ENCODE data around the gene PDIA3. TPM values are rescaled to one million over a fixed set of nuclear protein-coding genes. Genes with fewer than 3 reads are reported as not detected.

Gene PDIA3
- total and polyA plus RNA-seq, 2 of the 13 experiments (the other 11 are each of a cell fraction or from before 2014, with no cell fraction given), result 238 to 433 TPM

DNA sequence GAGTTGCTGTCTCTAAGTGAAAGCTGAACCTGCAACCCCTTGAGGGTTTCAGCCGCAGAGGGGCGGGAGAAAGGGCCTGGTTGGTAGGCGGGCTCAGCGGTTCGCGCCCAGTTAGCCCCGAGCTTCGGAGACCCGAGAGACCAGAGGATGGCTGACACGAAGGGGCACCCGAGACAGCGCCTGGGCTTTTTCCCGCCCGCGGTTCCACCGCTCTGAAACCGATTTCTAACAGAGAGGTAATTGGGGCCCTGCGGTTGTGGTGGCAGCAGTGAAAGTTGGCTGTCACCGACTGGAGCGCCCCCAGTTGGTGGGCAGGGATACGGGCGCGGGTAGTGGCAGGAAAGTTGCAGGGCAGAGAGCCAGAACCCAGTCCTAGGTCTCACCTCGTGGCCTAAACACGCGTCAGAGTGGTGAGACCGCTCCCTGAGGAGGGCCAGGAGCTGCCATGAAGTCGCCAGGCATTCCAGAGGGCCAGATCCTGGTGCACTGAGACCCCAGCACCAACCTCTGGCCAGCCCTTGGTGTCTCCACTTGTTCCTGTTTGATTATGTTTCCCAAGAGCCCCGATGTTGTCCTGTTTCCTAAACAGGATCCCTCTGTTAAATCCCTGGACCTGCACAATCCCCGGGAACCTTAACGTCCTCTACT is 31.2 kb downstream of the PDIA3 start (continued):
- TF ChIP-seq, protein P1, sequence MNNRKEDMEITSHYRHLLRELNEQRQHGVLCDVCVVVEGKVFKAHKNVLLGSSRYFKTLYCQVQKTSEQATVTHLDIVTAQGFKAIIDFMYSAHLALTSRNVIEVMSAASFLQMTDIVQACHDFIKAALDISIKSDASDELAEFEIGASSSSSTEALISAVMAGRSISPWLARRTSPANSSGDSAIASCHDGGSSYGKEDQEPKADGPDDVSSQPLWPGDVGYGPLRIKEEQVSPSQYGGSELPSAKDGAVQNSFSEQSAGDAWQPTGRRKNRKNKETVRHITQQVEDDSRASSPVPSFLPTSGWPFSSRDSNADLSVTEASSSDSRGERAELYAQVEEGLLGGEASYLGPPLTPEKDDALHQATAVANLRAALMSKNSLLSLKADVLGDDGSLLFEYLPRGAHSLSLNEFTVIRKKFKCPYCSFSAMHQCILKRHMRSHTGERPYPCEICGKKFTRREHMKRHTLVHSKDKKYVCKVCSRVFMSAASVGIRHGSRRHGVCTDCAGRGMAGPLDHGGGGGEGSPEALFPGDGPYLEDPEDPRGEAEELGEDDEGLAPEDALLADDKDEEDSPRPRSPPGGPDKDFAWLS (CRISPR knock-in tag; IDR thresholded peaks at IDR 0.05; ENCODE audit: borderline replicate concordance), result peak; percentile 55; the same call in 1 of the 2 replicates
- no peak for TF ChIP-seq TRIM24 (CRISPR knock-in tag; IDR thresholded peaks at IDR 0.05)
- TF ChIP-seq, protein P2, sequence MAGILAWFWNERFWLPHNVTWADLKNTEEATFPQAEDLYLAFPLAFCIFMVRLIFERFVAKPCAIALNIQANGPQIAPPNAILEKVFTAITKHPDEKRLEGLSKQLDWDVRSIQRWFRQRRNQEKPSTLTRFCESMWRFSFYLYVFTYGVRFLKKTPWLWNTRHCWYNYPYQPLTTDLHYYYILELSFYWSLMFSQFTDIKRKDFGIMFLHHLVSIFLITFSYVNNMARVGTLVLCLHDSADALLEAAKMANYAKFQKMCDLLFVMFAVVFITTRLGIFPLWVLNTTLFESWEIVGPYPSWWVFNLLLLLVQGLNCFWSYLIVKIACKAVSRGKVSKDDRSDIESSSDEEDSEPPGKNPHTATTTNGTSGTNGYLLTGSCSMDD (CRISPR knock-in tag; IDR thresholded peaks at IDR 0.05), result no peak
- TF ChIP-seq IKZF1 (IDR thresholded peaks at IDR 0.05), result no peak
- TF ChIP-seq, protein P3, sequence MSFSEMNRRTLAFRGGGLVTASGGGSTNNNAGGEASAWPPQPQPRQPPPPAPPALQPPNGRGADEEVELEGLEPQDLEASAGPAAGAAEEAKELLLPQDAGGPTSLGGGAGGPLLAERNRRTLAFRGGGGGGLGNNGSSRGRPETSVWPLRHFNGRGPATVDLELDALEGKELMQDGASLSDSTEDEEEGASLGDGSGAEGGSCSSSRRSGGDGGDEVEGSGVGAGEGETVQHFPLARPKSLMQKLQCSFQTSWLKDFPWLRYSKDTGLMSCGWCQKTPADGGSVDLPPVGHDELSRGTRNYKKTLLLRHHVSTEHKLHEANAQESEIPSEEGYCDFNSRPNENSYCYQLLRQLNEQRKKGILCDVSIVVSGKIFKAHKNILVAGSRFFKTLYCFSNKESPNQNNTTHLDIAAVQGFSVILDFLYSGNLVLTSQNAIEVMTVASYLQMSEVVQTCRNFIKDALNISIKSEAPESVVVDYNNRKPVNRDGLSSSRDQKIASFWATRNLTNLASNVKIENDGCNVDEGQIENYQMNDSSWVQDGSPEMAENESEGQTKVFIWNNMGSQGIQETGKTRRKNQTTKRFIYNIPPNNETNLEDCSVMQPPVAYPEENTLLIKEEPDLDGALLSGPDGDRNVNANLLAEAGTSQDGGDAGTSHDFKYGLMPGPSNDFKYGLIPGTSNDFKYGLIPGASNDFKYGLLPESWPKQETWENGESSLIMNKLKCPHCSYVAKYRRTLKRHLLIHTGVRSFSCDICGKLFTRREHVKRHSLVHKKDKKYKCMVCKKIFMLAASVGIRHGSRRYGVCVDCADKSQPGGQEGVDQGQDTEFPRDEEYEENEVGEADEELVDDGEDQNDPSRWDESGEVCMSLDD (CRISPR knock-in tag; IDR thresholded peaks at IDR 0.05; ENCODE audit: borderline replicate concordance), result no peak; the same call in 1 of the 2 replicates
- TF ChIP-seq NR2C2 (CRISPR knock-in tag; IDR thresholded peaks at IDR 0.05; ENCODE audit: borderline replicate concordance), result no peak
- TF ChIP-seq, protein P4, sequence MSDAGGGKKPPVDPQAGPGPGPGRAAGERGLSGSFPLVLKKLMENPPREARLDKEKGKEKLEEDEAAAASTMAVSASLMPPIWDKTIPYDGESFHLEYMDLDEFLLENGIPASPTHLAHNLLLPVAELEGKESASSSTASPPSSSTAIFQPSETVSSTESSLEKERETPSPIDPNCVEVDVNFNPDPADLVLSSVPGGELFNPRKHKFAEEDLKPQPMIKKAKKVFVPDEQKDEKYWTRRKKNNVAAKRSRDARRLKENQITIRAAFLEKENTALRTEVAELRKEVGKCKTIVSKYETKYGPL (CRISPR knock-in tag; IDR thresholded peaks at IDR 0.05), result no peak
- peak; percentile 46; the same call in 1 of the 2 replicates for TF ChIP-seq ZZZ3 (CRISPR knock-in tag; IDR thresholded peaks at IDR 0.05; ENCODE audit: borderline replicate concordance)
- TF ChIP-seq POGZ (CRISPR knock-in tag; IDR thresholded peaks at IDR 0.05), result no peak
- peak; percentile 58; the same call in 1 of the 2 replicates for TF ChIP-seq ZNF678 (CRISPR knock-in tag; IDR thresholded peaks at IDR 0.05)
- peak; percentile 83; the same call in 1 of the 2 replicates for TF ChIP-seq NFATC3 (CRISPR knock-in tag; IDR thresholded peaks at IDR 0.05)
- TF ChIP-seq, protein P5, sequence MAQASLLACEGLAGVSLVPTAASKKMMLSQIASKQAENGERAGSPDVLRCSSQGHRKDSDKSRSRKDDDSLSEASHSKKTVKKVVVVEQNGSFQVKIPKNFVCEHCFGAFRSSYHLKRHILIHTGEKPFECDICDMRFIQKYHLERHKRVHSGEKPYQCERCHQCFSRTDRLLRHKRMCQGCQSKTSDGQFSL (CRISPR knock-in tag; IDR thresholded peaks at IDR 0.05), result no peak
- peak; percentile 47 for TF ChIP-seq TAF1 (CRISPR knock-in tag; IDR thresholded peaks at IDR 0.05)
- TF ChIP-seq, protein P6, sequence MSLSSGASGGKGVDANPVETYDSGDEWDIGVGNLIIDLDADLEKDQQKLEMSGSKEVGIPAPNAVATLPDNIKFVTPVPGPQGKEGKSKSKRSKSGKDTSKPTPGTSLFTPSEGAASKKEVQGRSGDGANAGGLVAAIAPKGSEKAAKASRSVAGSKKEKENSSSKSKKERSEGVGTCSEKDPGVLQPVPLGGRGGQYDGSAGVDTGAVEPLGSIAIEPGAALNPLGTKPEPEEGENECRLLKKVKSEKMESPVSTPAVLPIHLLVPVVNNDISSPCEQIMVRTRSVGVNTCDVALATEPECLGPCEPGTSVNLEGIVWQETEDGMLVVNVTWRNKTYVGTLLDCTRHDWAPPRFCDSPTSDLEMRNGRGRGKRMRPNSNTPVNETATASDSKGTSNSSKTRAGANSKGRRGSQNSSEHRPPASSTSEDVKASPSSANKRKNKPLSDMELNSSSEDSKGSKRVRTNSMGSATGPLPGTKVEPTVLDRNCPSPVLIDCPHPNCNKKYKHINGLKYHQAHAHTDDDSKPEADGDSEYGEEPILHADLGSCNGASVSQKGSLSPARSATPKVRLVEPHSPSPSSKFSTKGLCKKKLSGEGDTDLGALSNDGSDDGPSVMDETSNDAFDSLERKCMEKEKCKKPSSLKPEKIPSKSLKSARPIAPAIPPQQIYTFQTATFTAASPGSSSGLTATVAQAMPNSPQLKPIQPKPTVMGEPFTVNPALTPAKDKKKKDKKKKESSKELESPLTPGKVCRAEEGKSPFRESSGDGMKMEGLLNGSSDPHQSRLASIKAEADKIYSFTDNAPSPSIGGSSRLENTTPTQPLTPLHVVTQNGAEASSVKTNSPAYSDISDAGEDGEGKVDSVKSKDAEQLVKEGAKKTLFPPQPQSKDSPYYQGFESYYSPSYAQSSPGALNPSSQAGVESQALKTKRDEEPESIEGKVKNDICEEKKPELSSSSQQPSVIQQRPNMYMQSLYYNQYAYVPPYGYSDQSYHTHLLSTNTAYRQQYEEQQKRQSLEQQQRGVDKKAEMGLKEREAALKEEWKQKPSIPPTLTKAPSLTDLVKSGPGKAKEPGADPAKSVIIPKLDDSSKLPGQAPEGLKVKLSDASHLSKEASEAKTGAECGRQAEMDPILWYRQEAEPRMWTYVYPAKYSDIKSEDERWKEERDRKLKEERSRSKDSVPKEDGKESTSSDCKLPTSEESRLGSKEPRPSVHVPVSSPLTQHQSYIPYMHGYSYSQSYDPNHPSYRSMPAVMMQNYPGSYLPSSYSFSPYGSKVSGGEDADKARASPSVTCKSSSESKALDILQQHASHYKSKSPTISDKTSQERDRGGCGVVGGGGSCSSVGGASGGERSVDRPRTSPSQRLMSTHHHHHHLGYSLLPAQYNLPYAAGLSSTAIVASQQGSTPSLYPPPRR (CRISPR knock-in tag; IDR thresholded peaks at IDR 0.05; ENCODE audit: borderline replicate concordance), result no peak; the same call in 1 of the 2 replicates
- peak; percentile 68 for TF ChIP-seq HDAC1 (CRISPR knock-in tag; IDR thresholded peaks at IDR 0.05)

All from HepG2 (cell line).